ENCODE measurements around the gene CXXC1. TPM values are rescaled to one million over a fixed set of nuclear protein-coding genes. Genes with fewer than 3 reads are reported as not detected.
"Not testable (repeated sequence)": the region's sequence is repeated elsewhere in the genome, so short reads cannot be mapped to it uniquely, and the experiment has no call there.

The CXXC1 gene
- total RNA-seq, 1 donor from 2014 or later = 134 TPM

DNA sequence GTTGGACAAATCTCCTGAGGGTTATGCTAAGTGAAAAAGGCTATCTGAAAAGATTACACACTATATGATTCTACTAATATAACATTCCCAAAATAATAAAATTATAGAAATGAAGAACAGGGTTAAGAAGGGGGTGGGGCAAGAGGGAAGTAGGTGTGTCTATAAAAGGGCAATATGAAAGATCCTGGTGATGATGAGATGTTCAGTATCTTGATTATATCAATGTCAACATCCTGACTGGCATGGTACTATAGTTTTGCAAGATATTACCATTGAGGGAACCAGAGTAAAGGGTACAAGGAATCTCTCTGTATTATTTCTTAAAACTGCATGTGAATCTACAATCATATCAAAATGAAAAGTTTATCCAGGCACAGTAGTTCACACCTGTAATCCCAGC is 37.9 kb downstream of the CXXC1 start:
- TF ChIP-seq, protein P1, sequence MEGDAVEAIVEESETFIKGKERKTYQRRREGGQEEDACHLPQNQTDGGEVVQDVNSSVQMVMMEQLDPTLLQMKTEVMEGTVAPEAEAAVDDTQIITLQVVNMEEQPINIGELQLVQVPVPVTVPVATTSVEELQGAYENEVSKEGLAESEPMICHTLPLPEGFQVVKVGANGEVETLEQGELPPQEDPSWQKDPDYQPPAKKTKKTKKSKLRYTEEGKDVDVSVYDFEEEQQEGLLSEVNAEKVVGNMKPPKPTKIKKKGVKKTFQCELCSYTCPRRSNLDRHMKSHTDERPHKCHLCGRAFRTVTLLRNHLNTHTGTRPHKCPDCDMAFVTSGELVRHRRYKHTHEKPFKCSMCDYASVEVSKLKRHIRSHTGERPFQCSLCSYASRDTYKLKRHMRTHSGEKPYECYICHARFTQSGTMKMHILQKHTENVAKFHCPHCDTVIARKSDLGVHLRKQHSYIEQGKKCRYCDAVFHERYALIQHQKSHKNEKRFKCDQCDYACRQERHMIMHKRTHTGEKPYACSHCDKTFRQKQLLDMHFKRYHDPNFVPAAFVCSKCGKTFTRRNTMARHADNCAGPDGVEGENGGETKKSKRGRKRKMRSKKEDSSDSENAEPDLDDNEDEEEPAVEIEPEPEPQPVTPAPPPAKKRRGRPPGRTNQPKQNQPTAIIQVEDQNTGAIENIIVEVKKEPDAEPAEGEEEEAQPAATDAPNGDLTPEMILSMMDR (IDR thresholded peaks at IDR 0.05) = no peak
- no peak for ATAC-seq (ENCODE audit: low read depth)
- no peaks in the 10 kb centered on the region for H3K9me3 Mint-ChIP-seq
- no peaks in the 10 kb centered on the region for H3K4me1 Mint-ChIP-seq
- H3K27ac Mint-ChIP-seq = no peak overlapping the region
- intact Hi-C loops (cut with micrococcal nuclease) = no loop called here
- no peaks in the 10 kb centered on the region for H3K36me3 Mint-ChIP-seq (ENCODE audit: low read depth)
- POLR2A ChIA-PET = no interaction called here
- no peak for DNase-seq
- no peak overlapping the region for H3K4me3 Mint-ChIP-seq
- H3K27me3 Mint-ChIP-seq = peaks cover 3% of the 10 kb centered on the region
- CTCF ChIA-PET = interaction anchor here (1.5 kb wide), 1 partner anchor 107 kb away, joined by 4 read pairs; no protein-coding TSS in a partner anchor

DNA sequence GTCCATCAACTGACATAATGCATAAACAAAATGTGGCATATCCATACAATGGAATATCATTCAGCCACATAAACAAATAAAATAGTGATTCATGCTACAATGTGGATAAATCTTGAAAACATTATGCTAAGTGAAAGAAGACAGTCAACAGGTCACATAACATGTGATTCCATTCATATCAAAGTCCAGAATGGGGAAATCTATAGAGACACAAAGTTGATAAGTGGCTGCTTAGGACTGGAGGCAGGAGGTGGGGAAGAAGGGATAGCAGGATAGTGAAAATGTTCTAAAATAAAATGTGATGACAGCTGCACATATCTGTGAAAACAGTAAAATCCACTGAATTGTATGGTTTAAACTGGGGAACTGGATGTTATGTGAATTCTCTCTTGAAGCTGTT is 39.9 kb downstream of the CXXC1 start:
- Mint-ChIP-seq H3K9me3 (no peaks in the 10 kb centered on the region), H3K27me3 (peaks cover 3% of the 10 kb centered on the region), H3K36me3 (ENCODE audit: low read depth) (no peaks in the 10 kb centered on the region), H3K4me1 (no peaks in the 10 kb centered on the region), H3K27ac (no peak overlapping the region), H3K4me3 (no peak overlapping the region)
- TF ChIP-seq, protein P1 (IDR thresholded peaks at IDR 0.05) = no peak
- intact Hi-C loops (cut with micrococcal nuclease) = no loop called here
- CTCF ChIA-PET = no interaction called here
- no peak for DNase-seq
- POLR2A ChIA-PET = no interaction called here
- no peak for ATAC-seq (ENCODE audit: low read depth)

DNA sequence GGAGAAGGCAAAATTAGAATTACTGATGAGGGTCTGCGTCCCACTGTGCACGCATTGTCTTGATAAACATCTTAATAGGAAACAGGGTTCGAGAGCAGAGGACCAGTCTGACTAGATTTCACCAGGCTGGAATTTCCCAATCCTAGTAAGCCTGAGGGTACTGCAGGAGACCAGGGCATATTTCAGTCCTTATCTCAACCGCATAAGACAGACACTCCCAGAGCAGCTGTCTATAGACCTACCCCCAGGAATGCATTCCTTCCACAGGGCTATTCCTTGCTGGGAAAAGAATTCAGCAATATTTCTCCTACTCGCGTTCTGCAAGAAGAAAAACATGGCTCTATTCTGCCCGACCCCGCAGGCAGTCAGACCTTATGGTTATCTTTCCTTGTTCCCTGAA is 45.7 kb downstream of the CXXC1 start:
- DNase-seq; ATAC-seq (ENCODE audit: low read depth); CTCF ChIA-PET; H3K4me1 Mint-ChIP-seq; intact Hi-C loops (cut with micrococcal nuclease); POLR2A ChIA-PET; H3K4me3 Mint-ChIP-seq; H3K36me3 Mint-ChIP-seq (ENCODE audit: low read depth); H3K27me3 Mint-ChIP-seq; H3K27ac Mint-ChIP-seq: not testable (repeated sequence)
- H3K9me3 Mint-ChIP-seq = peaks cover 13% of the 10 kb centered on the region

DNA sequence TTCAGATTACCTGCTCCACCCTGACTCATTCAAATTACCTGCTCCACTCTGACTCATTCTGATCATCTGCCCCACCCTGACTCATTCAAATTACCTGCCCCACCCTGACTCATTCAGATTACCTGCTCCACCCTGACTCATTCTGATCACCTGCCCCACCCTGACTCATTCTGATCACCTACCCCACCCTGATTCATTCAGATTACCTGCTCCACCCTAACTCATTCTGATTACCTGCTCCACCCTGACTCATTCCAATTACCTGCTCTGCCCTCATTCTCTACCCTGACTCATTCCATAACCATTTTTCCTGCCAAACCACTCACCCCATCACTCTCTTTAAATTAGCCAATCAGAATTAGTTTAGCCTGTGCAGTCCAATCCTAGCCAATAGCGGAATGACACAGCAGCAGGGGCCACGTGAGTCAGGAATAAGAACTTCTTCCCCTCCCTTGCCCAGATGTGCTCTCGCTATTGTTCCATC is 47.4 kb downstream of the CXXC1 start:
- ATAC-seq (ENCODE audit: low read depth) = no peak

DNA sequence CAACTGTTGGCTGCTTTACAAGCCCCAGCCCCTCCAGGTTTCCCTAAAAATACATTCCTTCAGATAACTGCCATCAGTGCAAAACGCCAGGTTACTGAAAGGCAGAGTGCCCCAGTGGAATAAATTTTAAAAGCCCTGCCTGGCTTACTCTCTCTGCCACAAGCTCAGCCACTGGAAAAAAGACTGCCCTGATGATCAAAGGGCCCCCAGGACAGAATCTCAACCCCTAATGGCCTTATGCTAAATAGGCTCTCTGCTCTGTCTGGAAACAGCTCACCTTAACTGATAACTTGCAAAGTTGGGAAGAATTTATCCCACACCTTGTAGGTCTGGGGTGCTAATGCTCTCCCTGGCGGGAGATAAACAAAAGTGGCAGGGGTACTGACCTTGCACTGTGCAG is 55.1 kb downstream of the CXXC1 start:
- no peak for DNase-seq
- H3K9me3 Mint-ChIP-seq = no peaks in the 10 kb centered on the region
- H3K27me3 Mint-ChIP-seq = peaks cover 16% of the 10 kb centered on the region
- CTCF ChIA-PET = interaction anchor here (0.9 kb wide), 1 partner anchor 14 kb away, joined by 5 read pairs; no protein-coding TSS in a partner anchor
- H3K27ac Mint-ChIP-seq = no peak overlapping the region
- TF ChIP-seq, protein P1 (IDR thresholded peaks at IDR 0.05) = no peak
- H3K4me3 Mint-ChIP-seq = no peak overlapping the region
- no peaks in the 10 kb centered on the region for H3K36me3 Mint-ChIP-seq (ENCODE audit: low read depth)
- no peak for ATAC-seq (ENCODE audit: low read depth)
- peaks cover 8% of the 10 kb centered on the region for H3K4me1 Mint-ChIP-seq
- POLR2A ChIA-PET = interaction anchor here (0.6 kb wide), 1 partner anchor 33 kb away, joined by 3 read pairs; no protein-coding TSS in a partner anchor
- intact Hi-C loops (cut with micrococcal nuclease) = no loop called here

More for the DNA sequence above, 47.4 kb downstream of the CXXC1 start:
- Mint-ChIP-seq H3K36me3 (ENCODE audit: low read depth) (peaks cover 6% of the 10 kb centered on the region), H3K9me3 (peaks cover 13% of the 10 kb centered on the region), H3K4me3 (no peak overlapping the region), H3K27ac (no peak overlapping the region), H3K27me3 (peaks cover 2% of the 10 kb centered on the region), H3K4me1 (peaks cover 5% of the 10 kb centered on the region)
- ChIA-PET CTCF (no interaction called here), POLR2A (no interaction called here)
- intact Hi-C loops (cut with micrococcal nuclease) = no loop called here
- TF ChIP-seq, protein P1 (IDR thresholded peaks at IDR 0.05) = no peak
- no peak for DNase-seq

Other genes starting within 250 kb of the CXXC1 start
- 0.49 and 0.51 TPM in 2 replicates for gene MYO5B, start 92.5 kb downstream of the CXXC1 start, total RNA-seq
- gene CFAP53, start 21.2 kb downstream of the CXXC1 start, total RNA-seq = 0.27 and 0.29 TPM in 2 replicates
- 101 and 117 TPM in 2 replicates for gene MBD1, start 6.2 kb downstream of the CXXC1 start, total RNA-seq
- gene SKA1, start 87.4 kb upstream of the CXXC1 start, total RNA-seq = 0.71 and 1.0 TPM in 2 replicates